ENCODE measurements around the gene IGSF9B. TPM values are rescaled to one million over a fixed set of nuclear protein-coding genes. Genes with fewer than 3 reads are reported as not detected.

The IGSF9B gene
- total and polyA plus RNA-seq, 2 of the 13 experiments (the other 11 are each of a cell fraction or from before 2014, with no cell fraction given), result not detected

DNA sequence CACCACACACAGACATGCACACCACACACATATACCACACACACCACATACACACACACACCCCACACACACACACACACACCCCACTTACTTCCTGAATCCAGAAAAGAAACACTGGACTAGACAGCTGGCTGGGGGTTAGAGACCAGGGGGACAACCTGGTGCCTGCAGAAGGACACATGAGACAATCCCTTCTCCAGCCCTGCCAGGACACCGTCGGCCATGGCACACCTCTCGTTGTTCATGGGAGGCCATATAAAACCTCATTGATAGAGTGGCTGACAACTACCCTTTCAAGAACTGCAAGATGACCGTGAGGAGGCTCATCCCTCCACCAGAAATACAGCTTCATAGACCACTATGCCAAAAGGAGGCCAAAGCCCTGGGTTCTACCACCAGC is 54.3 kb downstream of the IGSF9B start:
- ChIA-PET CTCF (ENCODE audit: low intra/inter-chr PET ratio, low total read pairs) (no interaction called here), POLR2A (no interaction called here)
- no CpG with 5 or more reads among the region's 4 CpGs for WGBS (ENCODE audit: low lambda C conversion rate)
- in situ Hi-C loops (cut with HindIII; ENCODE audit: extremely low pct_ligation_motif_present, low pct_unique_long_range_greater_than_20kb) (no loop called here), intact Hi-C loops (cut with micrococcal nuclease; ENCODE audit: unreplicated experiment) (no loop called here)
- Histone ChIP-seq H3K27ac (ENCODE audit: extremely low read length, insufficient read depth, low read length) (no peak overlapping the region), H2AFZ (ENCODE audit: low read length) (no peak overlapping the region), H3K36me3 (replicated peaks in 1 of 2; ENCODE audit: control insufficient read depth in 1 of 2, insufficient read depth in 2 of 2, low read length in 2 of 2) (no peaks in the 10 kb centered on the region), H3K9me3 (ENCODE audit: low read length) (no peaks in the 10 kb centered on the region), H3K9ac (ENCODE audit: insufficient read depth, low read depth, low read length) (no peak overlapping the region), H3K4me1 (ENCODE audit: insufficient read depth, low read length) (no peaks in the 10 kb centered on the region), H3K4me2 (ENCODE audit: low read depth, low read length) (no peak overlapping the region), H3K4me3 (replicated peaks in 1 of 3; ENCODE audit: insufficient read depth in 1 of 3, low read depth in 2 of 3, low read length in 3 of 3) (no peak overlapping the region), H3K79me2 (ENCODE audit: insufficient read depth, low read length) (no peaks in the 10 kb centered on the region), H4K20me1 (ENCODE audit: insufficient read depth, low read length) (no peaks in the 10 kb centered on the region), H3K27me3 (ENCODE audit: control insufficient read depth in 1 of 2, insufficient read depth in 2 of 2, low read length in 2 of 2) (peaks cover 0 to 8% of the 10 kb centered on the region in 2 experiments; a peak in 1 of 5 replicates)
- FAIRE-seq (no peak), ATAC-seq (no peak), DNase-seq (ENCODE audit: low spot score) (no peak)
- BruUV-seq (replicated peaks), result no TSS peak
- no peak for TF ChIP-seq PAWR (CRISPR knock-in tag; IDR thresholded peaks at IDR 0.05; ENCODE audit: borderline replicate concordance)
- no peak for TF ChIP-seq HMG20A (CRISPR knock-in tag; IDR thresholded peaks at IDR 0.05; ENCODE audit: borderline replicate concordance)
- no peak for TF ChIP-seq BRF2 (CRISPR knock-in tag; IDR thresholded peaks at IDR 0.05)
- TF ChIP-seq, protein P1, sequence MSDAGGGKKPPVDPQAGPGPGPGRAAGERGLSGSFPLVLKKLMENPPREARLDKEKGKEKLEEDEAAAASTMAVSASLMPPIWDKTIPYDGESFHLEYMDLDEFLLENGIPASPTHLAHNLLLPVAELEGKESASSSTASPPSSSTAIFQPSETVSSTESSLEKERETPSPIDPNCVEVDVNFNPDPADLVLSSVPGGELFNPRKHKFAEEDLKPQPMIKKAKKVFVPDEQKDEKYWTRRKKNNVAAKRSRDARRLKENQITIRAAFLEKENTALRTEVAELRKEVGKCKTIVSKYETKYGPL (CRISPR knock-in tag; IDR thresholded peaks at IDR 0.05), result no peak
- no peak for TF ChIP-seq NAIF1 (CRISPR knock-in tag; IDR thresholded peaks at IDR 0.05; ENCODE audit: borderline replicate concordance)
- TF ChIP-seq RBM22 (optimal IDR thresholded peaks at IDR 0.05; ENCODE audit: low read length), result no peak
- TF ChIP-seq PHF5A (CRISPR knock-in tag; IDR thresholded peaks at IDR 0.05; ENCODE audit: low read depth, unreplicated experiment), result no peak
- TF ChIP-seq NFATC3 (CRISPR knock-in tag; IDR thresholded peaks at IDR 0.05), result no peak
- no peak for TF ChIP-seq ZNF800 (CRISPR knock-in tag; IDR thresholded peaks at IDR 0.05)
- TF ChIP-seq ZNF841 (CRISPR knock-in tag; IDR thresholded peaks at IDR 0.05; ENCODE audit: borderline replicate concordance), result no peak
- TF ChIP-seq ZBTB8A (CRISPR knock-in tag; IDR thresholded peaks at IDR 0.05; ENCODE audit: borderline replicate concordance, low read depth), result no peak
- TF ChIP-seq, protein P2, sequence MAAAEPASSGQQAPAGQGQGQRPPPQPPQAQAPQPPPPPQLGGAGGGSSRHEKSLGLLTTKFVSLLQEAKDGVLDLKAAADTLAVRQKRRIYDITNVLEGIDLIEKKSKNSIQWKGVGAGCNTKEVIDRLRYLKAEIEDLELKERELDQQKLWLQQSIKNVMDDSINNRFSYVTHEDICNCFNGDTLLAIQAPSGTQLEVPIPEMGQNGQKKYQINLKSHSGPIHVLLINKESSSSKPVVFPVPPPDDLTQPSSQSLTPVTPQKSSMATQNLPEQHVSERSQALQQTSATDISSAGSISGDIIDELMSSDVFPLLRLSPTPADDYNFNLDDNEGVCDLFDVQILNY (CRISPR knock-in tag; conservative IDR thresholded peaks at IDR 0.05), result no peak
- TF ChIP-seq FOXK2 (IDR thresholded peaks at IDR 0.05), result no peak
- no peak for TF ChIP-seq ZNF121 (CRISPR knock-in tag; IDR thresholded peaks at IDR 0.05)
- TF ChIP-seq, protein P3, sequence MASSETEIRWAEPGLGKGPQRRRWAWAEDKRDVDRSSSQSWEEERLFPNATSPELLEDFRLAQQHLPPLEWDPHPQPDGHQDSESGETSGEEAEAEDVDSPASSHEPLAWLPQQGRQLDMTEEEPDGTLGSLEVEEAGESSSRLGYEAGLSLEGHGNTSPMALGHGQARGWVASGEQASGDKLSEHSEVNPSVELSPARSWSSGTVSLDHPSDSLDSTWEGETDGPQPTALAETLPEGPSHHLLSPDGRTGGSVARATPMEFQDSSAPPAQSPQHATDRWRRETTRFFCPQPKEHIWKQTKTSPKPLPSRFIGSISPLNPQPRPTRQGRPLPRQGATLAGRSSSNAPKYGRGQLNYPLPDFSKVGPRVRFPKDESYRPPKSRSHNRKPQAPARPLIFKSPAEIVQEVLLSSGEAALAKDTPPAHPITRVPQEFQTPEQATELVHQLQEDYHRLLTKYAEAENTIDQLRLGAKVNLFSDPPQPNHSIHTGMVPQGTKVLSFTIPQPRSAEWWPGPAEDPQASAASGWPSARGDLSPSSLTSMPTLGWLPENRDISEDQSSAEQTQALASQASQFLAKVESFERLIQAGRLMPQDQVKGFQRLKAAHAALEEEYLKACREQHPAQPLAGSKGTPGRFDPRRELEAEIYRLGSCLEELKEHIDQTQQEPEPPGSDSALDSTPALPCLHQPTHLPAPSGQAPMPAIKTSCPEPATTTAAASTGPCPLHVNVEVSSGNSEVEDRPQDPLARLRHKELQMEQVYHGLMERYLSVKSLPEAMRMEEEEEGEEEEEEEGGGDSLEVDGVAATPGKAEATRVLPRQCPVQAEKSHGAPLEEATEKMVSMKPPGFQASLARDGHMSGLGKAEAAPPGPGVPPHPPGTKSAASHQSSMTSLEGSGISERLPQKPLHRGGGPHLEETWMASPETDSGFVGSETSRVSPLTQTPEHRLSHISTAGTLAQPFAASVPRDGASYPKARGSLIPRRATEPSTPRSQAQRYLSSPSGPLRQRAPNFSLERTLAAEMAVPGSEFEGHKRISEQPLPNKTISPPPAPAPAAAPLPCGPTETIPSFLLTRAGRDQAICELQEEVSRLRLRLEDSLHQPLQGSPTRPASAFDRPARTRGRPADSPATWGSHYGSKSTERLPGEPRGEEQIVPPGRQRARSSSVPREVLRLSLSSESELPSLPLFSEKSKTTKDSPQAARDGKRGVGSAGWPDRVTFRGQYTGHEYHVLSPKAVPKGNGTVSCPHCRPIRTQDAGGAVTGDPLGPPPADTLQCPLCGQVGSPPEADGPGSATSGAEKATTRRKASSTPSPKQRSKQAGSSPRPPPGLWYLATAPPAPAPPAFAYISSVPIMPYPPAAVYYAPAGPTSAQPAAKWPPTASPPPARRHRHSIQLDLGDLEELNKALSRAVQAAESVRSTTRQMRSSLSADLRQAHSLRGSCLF (CRISPR knock-in tag; IDR thresholded peaks at IDR 0.05; ENCODE audit: borderline replicate concordance), result no peak
- TF ChIP-seq ZNF205 (CRISPR knock-in tag; IDR thresholded peaks at IDR 0.05), result no peak
